H1 (cell line): ENCODE measurements around the gene MCHR2. TPM values are rescaled to one million over a fixed set of nuclear protein-coding genes. Genes with fewer than 3 reads are reported as not detected.

Experiments
- CTCF ChIA-PET: fragments of 300-600 bp; sonication (Branson Sonifier 250); formaldehyde crosslinking; loops from one replicate; lab custom pipeline; 2021; ENCODE audit not compliant: partially characterized antibody; lab: Charles Lee
- POLR2A ChIA-PET: fragments of 300-600 bp; sonication (Branson Sonifier 250); formaldehyde crosslinking; loops from one replicate; lab custom pipeline; 2021; ENCODE audit warnings: inconsistent platforms; ENCODE audit not compliant: partially characterized antibody; lab: Charles Lee
- DNase-seq, 2 experiments: peaks; one replicate each; pipeline versions ENCODE4 v3.0.0 to v3.0.0-alpha.2; 2010 to 2022; ENCODE audit warnings: low spot score in 2 of 2, low read depth in 1 of 2, mixed read lengths in 1 of 2
- FAIRE-seq: peaks from 2 replicates; lab custom pipeline; 2011; peaks lifted over from hg19 to GRCh38; lab: Jason Lieb, UNC
- H2AFZ ChIP-seq: 2 replicates; pipeline ENCODE4 v1.8.1; 2012; ENCODE audit warnings: low read length, inconsistent platforms
- H2AK5ac ChIP-seq: 2 replicates; pipeline ENCODE4 v1.6.1; 2013; ENCODE audit warnings: low read depth, low read length
- H2BK120ac ChIP-seq: replicated peaks from 2 replicates; pipeline ENCODE3; 2013; ENCODE audit warnings: low read depth, low read length, inconsistent platforms
- H2BK12ac ChIP-seq: 2 replicates; pipeline ENCODE4 v1.6.1; 2013; ENCODE audit warnings: low read depth, low read length
- H2BK15ac ChIP-seq: 2 replicates; pipeline ENCODE4 v1.6.1; 2013; ENCODE audit warnings: low read length
- H2BK20ac ChIP-seq: 2 replicates; pipeline ENCODE4 v1.6.1; 2013; ENCODE audit warnings: low read length
- H2BK5ac ChIP-seq: 2 replicates; pipeline ENCODE4 v1.6.1; 2013; ENCODE audit warnings: low read depth, low read length
- H3K14ac ChIP-seq: 2 replicates; pipeline ENCODE4 v1.6.1; 2013; ENCODE audit warnings: inconsistent platforms; ENCODE audit not compliant: insufficient read length
- H3K18ac ChIP-seq: 2 replicates; pipeline ENCODE4 v1.6.1; 2013; ENCODE audit warnings: low read length; ENCODE audit errors: extremely low read depth
- H3K23ac ChIP-seq: 2 replicates; pipeline ENCODE4 v1.6.1; 2013; ENCODE audit warnings: inconsistent platforms; ENCODE audit not compliant: insufficient read length
- H3K23me2 ChIP-seq: 2 replicates; pipeline ENCODE4 v1.6.1; 2013; ENCODE audit warnings: low read depth, low read length
- H3K27ac ChIP-seq: 2 replicates; pipeline ENCODE4 v1.6.1; 2011; ENCODE audit warnings: low read depth, low read length, inconsistent platforms
- H3K27me3 ChIP-seq, 4 experiments: replicated peaks in 1 of 4; 1 replicate in 1 of 4; 2 replicates in 3 of 4; pipeline versions ENCODE4 v1.6.1 to v1.8.1; 2011 to 2013; ENCODE audit warnings: low read length in 3 of 4, mild to moderate bottlenecking in 3 of 4, inconsistent platforms in 2 of 4, mixed read lengths in 2 of 4, moderate library complexity in 1 of 4; ENCODE audit not compliant: control insufficient read depth in 3 of 4, insufficient read depth in 3 of 4; ENCODE audit errors: extremely low read depth in 1 of 4
- H3K36me3 ChIP-seq, 4 experiments: 2 replicates each; pipeline versions ENCODE4 v1.6.1 to v1.8.1; 2011 to 2013; ENCODE audit warnings: mild to moderate bottlenecking in 4 of 4, low read length in 3 of 4, moderate library complexity in 2 of 4, control low read depth in 1 of 4, inconsistent platforms in 1 of 4; ENCODE audit not compliant: insufficient read depth in 4 of 4, control insufficient read depth in 2 of 4
- H3K4ac ChIP-seq: replicated peaks from 2 replicates; pipeline ENCODE3; 2013; ENCODE audit warnings: low read length, low read depth, mixed read lengths, inconsistent platforms; ENCODE audit not compliant: insufficient read length
- H3K4me1 ChIP-seq, 4 experiments: replicated peaks in 1 of 4; 1 replicate in 1 of 4; 2 replicates in 3 of 4; pipeline versions ENCODE4 v1.6.1 to v1.8.1; 2011 to 2013; ENCODE audit warnings: low read length in 3 of 4, inconsistent platforms in 2 of 4, mixed read lengths in 1 of 4; ENCODE audit not compliant: insufficient read depth in 4 of 4, control insufficient read depth in 3 of 4
- H3K4me2 ChIP-seq, 2 experiments: 2 replicates each; pipeline versions ENCODE4 v1.6.1 to v1.8.1; 2011 to 2013; ENCODE audit warnings: low read depth in 2 of 2, low read length in 2 of 2, control low read depth in 1 of 2, inconsistent platforms in 1 of 2, mild to moderate bottlenecking in 1 of 2; ENCODE audit not compliant: insufficient read depth in 1 of 2
- H3K4me3 ChIP-seq, 4 experiments: fragments of 200-600, 300-600 bp in 1 of 4; sonication (generic), shearing (Covaris generic), sonication (Bioruptor Twin) in 1 of 4; 2 replicates each; pipeline versions ENCODE4 v1.5.1 to v1.8.1; 2011 to 2016; ENCODE audit warnings: low read length in 4 of 4, low read depth in 3 of 4, control low read depth in 2 of 4, inconsistent platforms in 2 of 4, mild to moderate bottlenecking in 2 of 4, mixed read lengths in 1 of 4, moderate library complexity in 1 of 4; ENCODE audit not compliant: insufficient read depth in 2 of 4; ENCODE audit errors: extremely low read depth in 1 of 4
- H3K56ac ChIP-seq: replicated peaks from 2 replicates; pipeline ENCODE3; 2013; ENCODE audit warnings: low read depth, mild to moderate bottlenecking, mixed read lengths, low read length, inconsistent platforms; ENCODE audit not compliant: insufficient read length
- H3K79me1 ChIP-seq: 2 replicates; pipeline ENCODE4 v1.6.1; 2013; ENCODE audit warnings: low read depth, low read length, control low read depth
- H3K79me2 ChIP-seq, 2 experiments: 2 replicates each; pipeline versions ENCODE4 v1.6.1 to v1.8.1; 2012 to 2013; ENCODE audit warnings: low read length in 2 of 2, mild to moderate bottlenecking in 2 of 2, inconsistent platforms in 1 of 2; ENCODE audit not compliant: insufficient read depth in 2 of 2, control insufficient read depth in 1 of 2
- H3K9ac ChIP-seq, 4 experiments: replicated peaks in 1 of 4; 1 replicate in 1 of 4; 2 replicates in 3 of 4; pipeline versions ENCODE4 v1.6.1 to v1.8.1; 2011 to 2013; ENCODE audit warnings: low read depth in 3 of 4, low read length in 3 of 4, control low read depth in 2 of 4, mild to moderate bottlenecking in 2 of 4, moderate library complexity in 2 of 4, inconsistent platforms in 1 of 4; ENCODE audit errors: extremely low read depth in 1 of 4
- H3K9me3 ChIP-seq, 2 experiments: 2 replicates each; pipeline versions ENCODE4 v1.6.1 to v1.8.1; 2012 to 2013; ENCODE audit warnings: mild to moderate bottlenecking in 2 of 2, moderate library complexity in 2 of 2, control low read depth in 1 of 2, inconsistent platforms in 1 of 2, low read depth in 1 of 2, low read length in 1 of 2, mixed read lengths in 1 of 2; ENCODE audit not compliant: insufficient read depth in 2 of 2
- H4K20me1 ChIP-seq, 2 experiments: replicated peaks in 1 of 2; 2 replicates each; pipeline versions ENCODE3 to v1.8.1; 2011 to 2013; ENCODE audit warnings: inconsistent platforms in 2 of 2, low read length in 2 of 2, mild to moderate bottlenecking in 1 of 2; ENCODE audit not compliant: insufficient read depth in 2 of 2, control insufficient read depth in 1 of 2
- H4K5ac ChIP-seq: 2 replicates; pipeline ENCODE4 v1.6.1; 2013; ENCODE audit warnings: low read length, low read depth, mixed read lengths, inconsistent platforms; ENCODE audit not compliant: insufficient read length
- H4K8ac ChIP-seq: 2 replicates; pipeline ENCODE4 v1.8.0; 2013; ENCODE audit warnings: mild to moderate bottlenecking, moderate library complexity, low read length, inconsistent platforms; ENCODE audit not compliant: insufficient read depth; ENCODE audit errors: extremely low read depth
- H4K91ac ChIP-seq: replicated peaks from 2 replicates; pipeline ENCODE3; 2013; ENCODE audit warnings: low read length, mixed read lengths, inconsistent platforms; ENCODE audit not compliant: insufficient read length
- CBX5 ChIP-seq: fragments of 300-800, 300-1000 bp; sonication (generic); IDR thresholded peaks from 2 replicates; pipeline ENCODE4 v1.7.1; 2016; ENCODE audit warnings: antibody characterized with exemption, low read length, low read depth
- CEBPB ChIP-seq: IDR thresholded peaks from 2 replicates; pipeline ENCODE4 v1.6.1; 2012; ENCODE audit warnings: low read depth, low read length
- CTBP2 ChIP-seq: IDR thresholded peaks from 2 replicates; pipeline ENCODE4 v1.7.0; 2011; ENCODE audit warnings: borderline replicate concordance, mild to moderate bottlenecking, moderate library complexity, mixed read lengths, low read length; ENCODE audit not compliant: insufficient read depth, insufficient read length
- GTF2F1 ChIP-seq: IDR thresholded peaks from 2 replicates; pipeline ENCODE4 v1.6.1; 2012; ENCODE audit warnings: low read depth, low read length, improper control_type of control experiment, borderline replicate concordance
- HDAC6 ChIP-seq: IDR thresholded peaks from one replicate; pipeline ENCODE4 v1.7.1; 2012; ENCODE audit warnings: low read depth, mild to moderate bottlenecking, inconsistent platforms, low read length, moderate library complexity
- NANOG ChIP-seq: IDR thresholded peaks from 2 replicates; pipeline ENCODE4 v1.6.1; 2011; ENCODE audit warnings: low read length, low read depth, mild to moderate bottlenecking, inconsistent platforms; ENCODE audit not compliant: insufficient read depth, poor library complexity, severe bottlenecking
- POLR2A ChIP-seq, 2 experiments: IDR thresholded peaks; 1 replicate in 1 of 2; 2 replicates in 1 of 2; pipeline ENCODE4 v1.6.1; 2011; ENCODE audit warnings: low read depth in 2 of 2, low read length in 2 of 2, mild to moderate bottlenecking in 2 of 2; ENCODE audit errors: control extremely low read depth in 1 of 2
- RBBP5 ChIP-seq: IDR thresholded peaks from 2 replicates; pipeline ENCODE4 v1.7.1; 2012; ENCODE audit warnings: low read depth, mild to moderate bottlenecking, inconsistent platforms, low read length, moderate library complexity, borderline replicate concordance
- TCF12 ChIP-seq: IDR thresholded peaks from 2 replicates; pipeline ENCODE4 v1.6.1; 2011; ENCODE audit warnings: low read depth, mild to moderate bottlenecking, low read length
- TEAD4 ChIP-seq: IDR thresholded peaks from 2 replicates; pipeline ENCODE4 v1.6.1; 2012; ENCODE audit warnings: low read depth, low read length, inconsistent platforms, mixed read lengths
- ZNF274 ChIP-seq: IDR thresholded peaks from 2 replicates; pipeline ENCODE4 v1.7.0; 2012; ENCODE audit warnings: low read length, borderline replicate concordance; ENCODE audit errors: extremely low read depth
- polyA plus RNA-seq, 7 experiments: library from polyadenylated mRNA; depleted of rRNA in 3 of 7; stranded (reverse) in 5 of 7; unstranded in 2 of 7; fragments of >200 nt in 5 of 7; fragments of 200-250 nt in 2 of 7; gene quantifications; 1 replicate in 5 of 7; 2 replicates in 1 of 7; 4 replicates in 1 of 7; pipeline versions ENCODE4 v1.2.1 to v1.2.3, GENCODE V29; 2011 to 2013; ENCODE audit warnings: missing spikeins in 2 of 7, mixed read lengths in 2 of 7
- total RNA-seq: library from RNA; stranded (reverse); fragmentation: NEBNext Ultra II Directional; extraction: Animal tissue kit (Norgen Biotek cat#: 25700); gene quantifications from 2 replicates; pipeline ENCODE4 v1.2.1, GENCODE V29; 2021

Gene MCHR2
- total and polyA plus RNA-seq, 2 of the 8 experiments (the other 6 are each of a cell fraction or from before 2014, with no cell fraction given) = not detected

DNA sequence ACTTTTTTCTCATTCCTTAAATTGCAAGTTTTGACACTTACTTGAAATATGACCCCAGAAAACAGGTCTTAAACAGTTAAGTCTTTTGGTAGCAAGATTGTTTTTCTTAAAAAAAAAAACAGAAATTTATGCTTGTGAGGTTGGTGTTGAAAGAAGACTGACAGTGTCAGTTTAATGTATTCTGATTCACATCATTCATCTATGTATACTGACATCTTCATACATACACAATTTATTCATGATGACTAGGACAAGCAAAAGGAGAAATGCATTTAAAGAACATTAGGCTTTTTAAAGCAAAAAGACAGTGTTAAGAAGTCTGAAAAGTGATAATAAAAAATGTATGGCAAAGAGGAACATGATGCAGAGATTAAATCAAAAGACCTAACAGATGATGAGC lies 27.0 kb downstream of the MCHR2 start:
- Histone ChIP-seq H3K27me3 (no peaks in the 10 kb centered on the region), H2BK15ac (no peak overlapping the region)
- no peak for TF ChIP-seq POLR2A (IDR thresholded peaks at IDR 0.05; ENCODE audit: control extremely low read depth in 1 of 2, low read depth in 2 of 2, low read length in 2 of 2)
- TF ChIP-seq CEBPB = no peak
- TF ChIP-seq TCF12 = no peak
- no peak for TF ChIP-seq GTF2F1
- no peak for TF ChIP-seq HDAC6
- no peak for TF ChIP-seq ZNF274
- TF ChIP-seq RBBP5 = no peak
- no peak for TF ChIP-seq CBX5
- TF ChIP-seq NANOG = no peak
- no peak for TF ChIP-seq TEAD4
- no peak for TF ChIP-seq CTBP2
- TF ChIP-seq, all 59 proteins: peak for 0
- POLR2A ChIA-PET = no interaction called here
- Histone ChIP-seq H3K79me2 (no peaks in the 10 kb centered on the region), H3K4ac (no peak overlapping the region), H3K27ac (no peak overlapping the region), H4K20me1 (no peaks in the 10 kb centered on the region), H2BK120ac (no peak overlapping the region), H3K36me3 (no peaks in the 10 kb centered on the region), H3K4me2 (no peak overlapping the region), H3K14ac (no peak overlapping the region), H3K4me1 (no peaks in the 10 kb centered on the region), H2AFZ (no peak overlapping the region), H4K8ac (no peak overlapping the region), H3K9ac (no peak overlapping the region), H3K9me3 (no peaks in the 10 kb centered on the region), H3K79me1 (no peaks in the 10 kb centered on the region), H2BK20ac (no peak overlapping the region), H2BK5ac (no peak overlapping the region), H4K91ac (no peak overlapping the region), H3K23me2 (no peaks in the 10 kb centered on the region), H3K23ac (no peak overlapping the region), H2BK12ac (no peak overlapping the region), H4K5ac (no peak overlapping the region), H3K18ac (no peak overlapping the region), H3K4me3 (no peak overlapping the region), H3K56ac (no peak overlapping the region), H2AK5ac (no peak overlapping the region)
- no peak for DNase-seq
- FAIRE-seq = no peak
- CTCF ChIA-PET = no interaction called here
